ENCODE measurements around the gene TBC1D5.

TBC1D5 gene

GRCh38 chr3:17745894-17746293, 3.5 kb upstream of the TBC1D5 start:
- no peak for ATAC-seq
- TF ChIP-seq BACH2 (CRISPR knock-in tag; IDR thresholded peaks at IDR 0.05; ENCODE audit: borderline replicate concordance) (no peak), CREB5 (CRISPR knock-in tag; IDR thresholded peaks at IDR 0.05; ENCODE audit: low read depth) (no peak), TCF4 (CRISPR knock-in tag; IDR thresholded peaks at IDR 0.05; ENCODE audit: borderline replicate concordance) (no peak), ZFP3 (CRISPR knock-in tag; IDR thresholded peaks at IDR 0.05) (no peak), GLIS3 (CRISPR knock-in tag; IDR thresholded peaks at IDR 0.05) (no peak), ZFP30 (CRISPR knock-in tag; IDR thresholded peaks at IDR 0.05) (no peak), ZNF70 (CRISPR knock-in tag; IDR thresholded peaks at IDR 0.05) (no peak), ARNTL (CRISPR knock-in tag; IDR thresholded peaks at IDR 0.05; ENCODE audit: borderline replicate concordance, low read depth) (no peak), POU6F1 (CRISPR knock-in tag; IDR thresholded peaks at IDR 0.05; ENCODE audit: borderline replicate concordance, low read depth) (no peak), ZNF565 (CRISPR knock-in tag; conservative IDR thresholded peaks at IDR 0.05; ENCODE audit: low read depth) (no peak), ZNF8 (CRISPR knock-in tag; IDR thresholded peaks at IDR 0.05) (no peak), ISL1 (CRISPR knock-in tag; IDR thresholded peaks at IDR 0.05) (no peak), TOX (CRISPR knock-in tag; IDR thresholded peaks at IDR 0.05; ENCODE audit: borderline replicate concordance) (no peak), TSHZ2 (CRISPR knock-in tag; IDR thresholded peaks at IDR 0.05) (no peak), ZC3H10 (CRISPR knock-in tag; IDR thresholded peaks at IDR 0.05) (no peak)

GRCh38 chr3:17745301-17745700, 2.9 kb upstream of the TBC1D5 start:
- TF ChIP-seq TSHZ2 (CRISPR knock-in tag; IDR thresholded peaks at IDR 0.05) = no peak
- no peak for TF ChIP-seq ZC3H10 (CRISPR knock-in tag; IDR thresholded peaks at IDR 0.05)
- TF ChIP-seq ZNF565 (CRISPR knock-in tag; conservative IDR thresholded peaks at IDR 0.05; ENCODE audit: low read depth) = no peak
- no peak for TF ChIP-seq CSDC2 (CRISPR knock-in tag; IDR thresholded peaks at IDR 0.05)
- no peak for TF ChIP-seq BACH2 (CRISPR knock-in tag; IDR thresholded peaks at IDR 0.05; ENCODE audit: borderline replicate concordance)
- no peak for TF ChIP-seq OSR1 (CRISPR knock-in tag; IDR thresholded peaks at IDR 0.05)
- no peak for TF ChIP-seq CREB5 (CRISPR knock-in tag; IDR thresholded peaks at IDR 0.05; ENCODE audit: low read depth)
- no peak for TF ChIP-seq TCF4 (CRISPR knock-in tag; IDR thresholded peaks at IDR 0.05; ENCODE audit: borderline replicate concordance)
- TF ChIP-seq ARNTL (CRISPR knock-in tag; IDR thresholded peaks at IDR 0.05; ENCODE audit: borderline replicate concordance, low read depth) = no peak
- TF ChIP-seq ZFP30 (CRISPR knock-in tag; IDR thresholded peaks at IDR 0.05) = no peak
- no peak for TF ChIP-seq ESRRG (CRISPR knock-in tag; IDR thresholded peaks at IDR 0.05)
- no peak for TF ChIP-seq GLIS3 (CRISPR knock-in tag; IDR thresholded peaks at IDR 0.05)
- no peak for TF ChIP-seq PATZ1 (CRISPR knock-in tag; IDR thresholded peaks at IDR 0.05; ENCODE audit: borderline replicate concordance)
- TF ChIP-seq RARB (CRISPR knock-in tag; IDR thresholded peaks at IDR 0.05) = no peak
- no peak for ATAC-seq

All from SK-N-SH treated with all-trans-retinoic acid at 6 μM for 48 hours (cell line).